Prostate gland (tissue), 2 donors: Measurements from ENCODE around the gene KRT77.

Experiments used
- POLR2A ChIP-seq: fragments of 450-650 bp; IDR thresholded peaks from one replicate; pipeline ENCODE4 v1.6.1; 2016; ENCODE audit warnings: antibody characterized with exemption, mild to moderate bottlenecking
- POLR2AphosphoS5 ChIP-seq: sonication (generic); formaldehyde crosslinking; IDR thresholded peaks from one replicate; pipeline ENCODE4 v1.6.1; 2017; ENCODE audit warnings: antibody characterized with exemption
- TF ChIP-seq, protein P1 (sequence below), 4 experiments: fragments of 200-600 bp in 2 of 4; fragments of 450-650 bp in 2 of 4; sonication (generic) in 2 of 4; IDR thresholded peaks; 1 replicate in 3 of 4; 2 replicates in 1 of 4; pipeline ENCODE4 v1.5.1; 2016 to 2019; ENCODE audit warnings: antibody characterized with exemption in 4 of 4, mild to moderate bottlenecking in 2 of 4, moderate library complexity in 2 of 4

DNA sequence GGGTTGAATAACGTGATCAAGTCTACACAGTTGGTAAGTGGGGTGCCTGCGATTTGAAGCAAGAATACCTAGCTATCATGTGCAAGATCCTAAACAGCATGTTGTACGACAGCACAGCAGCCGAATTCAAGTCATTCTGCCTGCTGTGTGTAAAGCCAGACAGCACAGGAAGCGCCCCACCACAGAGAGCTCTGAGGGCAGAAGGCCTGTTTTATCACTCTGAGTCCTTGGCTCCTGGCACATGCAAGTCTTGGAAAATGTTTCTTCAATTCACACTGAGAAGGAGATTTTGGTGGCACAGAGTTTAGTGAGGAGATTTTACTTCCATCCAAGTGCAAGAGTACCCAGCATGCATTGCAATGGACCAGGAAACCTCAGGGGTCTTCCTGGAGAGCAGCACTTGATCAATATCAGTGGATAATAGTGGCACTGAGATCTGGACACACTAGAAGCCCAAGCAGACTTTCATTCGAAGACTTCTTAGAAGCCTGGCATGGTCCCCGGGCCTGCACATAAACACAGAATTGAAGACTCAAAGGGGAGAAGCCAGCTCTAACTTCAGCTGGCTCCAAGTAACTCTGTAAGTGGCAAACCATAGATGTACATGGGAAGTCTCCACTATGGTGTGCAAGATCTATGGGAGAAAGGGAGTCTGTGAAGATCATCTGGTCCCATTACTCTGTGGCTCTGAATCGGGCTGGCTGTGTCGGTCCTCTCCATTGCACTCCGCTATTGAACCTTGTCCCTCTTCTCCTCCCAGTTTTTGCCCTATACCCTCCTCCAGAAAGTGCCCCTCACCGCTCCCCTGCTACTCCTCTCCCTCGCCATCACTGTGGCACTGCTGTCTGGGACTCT, 21.6 kb downstream of the KRT77 start:
- TF ChIP-seq, protein P1, sequence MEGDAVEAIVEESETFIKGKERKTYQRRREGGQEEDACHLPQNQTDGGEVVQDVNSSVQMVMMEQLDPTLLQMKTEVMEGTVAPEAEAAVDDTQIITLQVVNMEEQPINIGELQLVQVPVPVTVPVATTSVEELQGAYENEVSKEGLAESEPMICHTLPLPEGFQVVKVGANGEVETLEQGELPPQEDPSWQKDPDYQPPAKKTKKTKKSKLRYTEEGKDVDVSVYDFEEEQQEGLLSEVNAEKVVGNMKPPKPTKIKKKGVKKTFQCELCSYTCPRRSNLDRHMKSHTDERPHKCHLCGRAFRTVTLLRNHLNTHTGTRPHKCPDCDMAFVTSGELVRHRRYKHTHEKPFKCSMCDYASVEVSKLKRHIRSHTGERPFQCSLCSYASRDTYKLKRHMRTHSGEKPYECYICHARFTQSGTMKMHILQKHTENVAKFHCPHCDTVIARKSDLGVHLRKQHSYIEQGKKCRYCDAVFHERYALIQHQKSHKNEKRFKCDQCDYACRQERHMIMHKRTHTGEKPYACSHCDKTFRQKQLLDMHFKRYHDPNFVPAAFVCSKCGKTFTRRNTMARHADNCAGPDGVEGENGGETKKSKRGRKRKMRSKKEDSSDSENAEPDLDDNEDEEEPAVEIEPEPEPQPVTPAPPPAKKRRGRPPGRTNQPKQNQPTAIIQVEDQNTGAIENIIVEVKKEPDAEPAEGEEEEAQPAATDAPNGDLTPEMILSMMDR (IDR thresholded peaks at IDR 0.05): no peak
- no peak for TF ChIP-seq POLR2A
- TF ChIP-seq POLR2AphosphoS5: no peak
